HG03064 (cell line): ENCODE data around the gene NAALADL2.
A peak's percentile ranks its signal among the peaks of the same experiment; 100 is the strongest.
"Not testable (repeated sequence)": the region's sequence is repeated elsewhere in the genome, so short reads cannot be mapped to it uniquely, and the experiment has no call there.

Experiments
- ATAC-seq: cut with Tn5 transposase; IDR thresholded peaks from one replicate; pipeline ENCODE4 v1.9.1; 2021; ENCODE audit warnings: low read depth; ENCODE audit not compliant: unreplicated experiment

The NAALADL2 gene

DNA sequence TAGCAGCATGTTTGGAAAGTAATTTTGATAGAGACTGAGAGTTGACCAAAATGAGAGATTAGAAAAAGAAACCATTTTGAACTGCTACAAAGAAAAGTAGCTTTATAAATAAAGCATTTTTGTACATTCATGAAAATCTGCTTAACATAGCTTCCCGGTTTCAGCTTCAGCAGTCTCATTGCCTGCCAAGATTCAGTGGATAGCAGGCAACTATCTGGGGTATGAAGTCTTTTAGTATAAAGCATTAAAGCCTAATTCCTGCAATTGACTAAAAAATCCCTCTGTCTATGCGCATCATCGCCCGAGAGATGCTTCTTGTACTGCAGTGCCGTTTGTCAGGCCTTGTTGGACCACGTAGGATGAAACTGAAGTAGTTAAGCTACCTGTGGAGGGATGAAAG is 588.4 kb downstream of the NAALADL2 start:
- ATAC-seq = no peak

DNA sequence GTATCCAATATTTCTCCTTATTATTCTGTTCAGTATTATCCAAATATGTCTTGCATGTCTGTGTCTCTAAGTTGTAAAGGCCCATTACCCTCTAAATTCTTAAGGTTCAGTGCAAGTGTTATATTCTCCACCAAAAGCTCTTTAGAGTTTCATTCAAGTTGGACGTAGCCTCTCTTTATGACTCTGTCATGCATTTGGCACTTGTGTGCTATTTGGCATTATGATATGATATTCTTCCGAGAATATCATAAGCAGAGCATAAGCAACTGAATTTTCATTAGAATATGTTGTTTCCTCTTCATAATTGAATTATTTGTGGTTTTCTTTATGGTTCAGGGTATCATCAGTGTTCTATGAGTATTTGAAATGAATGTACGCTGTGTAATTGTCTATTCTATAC is 594.2 kb downstream of the NAALADL2 start:
- no peak for ATAC-seq

DNA sequence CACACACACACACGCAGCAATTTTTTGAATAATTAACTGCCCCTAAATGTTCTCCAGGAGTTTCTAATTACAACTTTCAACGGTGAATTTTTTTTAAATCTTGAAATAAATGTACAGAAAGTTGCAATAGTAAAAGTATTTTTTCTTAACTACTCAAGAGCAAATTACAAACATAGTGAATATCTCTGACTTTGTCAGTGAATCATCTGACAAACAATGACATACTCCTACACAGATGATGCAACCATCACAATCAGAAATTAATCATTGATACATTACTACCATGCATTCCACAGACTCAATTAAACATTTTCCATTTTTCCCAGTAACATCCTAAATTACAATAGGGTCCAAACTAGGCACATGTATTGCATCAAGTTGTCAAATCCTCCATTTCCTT is 597.3 kb downstream of the NAALADL2 start:
- no peak for ATAC-seq

DNA sequence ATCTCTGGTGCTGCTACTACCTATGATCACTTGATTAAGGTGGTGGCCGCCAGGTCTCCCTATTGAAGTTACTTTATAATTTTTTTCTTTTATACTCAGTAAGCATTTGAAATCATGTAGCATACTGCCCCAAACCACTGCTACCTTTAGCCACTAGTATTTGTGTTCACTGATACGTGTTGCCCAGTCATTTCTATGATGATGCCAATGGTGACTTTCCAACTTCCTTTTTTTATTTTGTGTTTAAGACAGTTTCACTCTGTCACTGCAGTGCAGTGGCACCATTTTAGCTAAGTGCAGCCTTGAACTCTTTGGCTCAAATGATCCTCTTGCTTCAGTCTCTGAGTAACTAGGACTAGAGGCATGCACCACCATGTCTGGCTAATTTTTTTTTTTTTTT is 598.2 kb downstream of the NAALADL2 start:
- no peak for ATAC-seq

DNA sequence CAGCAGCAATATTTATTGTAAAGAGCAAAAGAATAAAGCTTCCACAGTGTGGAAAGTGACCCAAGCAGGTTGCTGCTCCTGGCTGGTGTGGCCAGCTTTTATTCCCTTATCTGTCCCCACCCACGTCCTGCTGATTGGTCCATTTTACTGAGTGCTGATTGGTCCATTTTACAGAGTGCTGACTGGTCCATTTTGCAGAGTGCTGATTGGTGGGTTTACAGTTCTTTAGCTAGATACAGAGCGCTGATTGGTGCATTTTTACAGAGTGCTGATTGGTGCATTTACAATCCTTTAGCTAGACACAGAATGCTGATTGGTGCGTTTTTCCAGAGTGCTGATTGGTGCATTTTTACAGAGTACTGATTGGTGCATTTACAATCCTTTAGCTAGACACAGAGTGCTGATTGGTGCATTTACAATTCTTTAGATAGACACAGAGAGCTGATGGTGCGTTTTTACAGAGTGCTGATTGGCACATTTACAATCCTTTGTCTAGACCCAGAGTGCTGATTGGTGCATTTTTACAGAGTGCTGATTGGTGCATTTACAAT is 601.8 kb downstream of the NAALADL2 start:
- ATAC-seq = not testable (repeated sequence)

DNA sequence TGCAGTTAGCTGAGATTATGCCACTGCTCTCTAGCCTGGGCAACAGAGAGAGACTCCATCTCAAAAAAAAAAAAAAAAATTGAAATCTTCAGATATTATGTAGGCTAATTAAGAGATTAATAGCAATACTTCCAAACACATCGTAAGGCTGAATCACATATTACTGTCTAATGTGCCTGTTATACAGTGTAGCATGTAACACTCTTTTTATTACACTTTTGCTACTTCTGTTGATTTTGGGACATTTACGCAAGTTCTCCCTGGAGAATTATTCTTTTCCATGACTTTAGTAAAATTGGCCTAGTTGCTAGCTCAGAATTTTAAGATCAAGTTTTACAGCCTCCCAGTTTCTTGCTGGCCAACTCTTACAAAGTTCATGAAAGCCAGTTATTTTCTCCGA is 605.2 kb downstream of the NAALADL2 start:
- ATAC-seq = no peak

DNA sequence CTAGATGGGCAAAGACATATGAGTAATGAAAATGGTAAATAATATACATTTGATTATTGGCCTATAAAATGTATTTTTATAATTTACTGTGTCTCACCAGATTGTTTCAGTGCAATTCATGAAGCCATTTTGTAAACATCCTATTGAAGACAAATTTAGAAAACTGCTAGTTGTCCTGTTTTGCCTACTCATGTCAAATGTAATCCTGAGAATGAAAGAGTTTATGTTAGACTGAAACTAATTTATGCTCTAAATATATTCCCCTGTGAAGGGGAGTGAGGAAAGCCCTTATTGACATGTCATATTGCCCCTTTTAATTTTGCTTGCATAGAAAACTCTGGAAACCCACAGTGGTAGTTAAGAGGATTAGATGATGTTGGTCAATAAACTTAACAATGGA is 610.0 kb downstream of the NAALADL2 start:
- ATAC-seq = no peak

DNA sequence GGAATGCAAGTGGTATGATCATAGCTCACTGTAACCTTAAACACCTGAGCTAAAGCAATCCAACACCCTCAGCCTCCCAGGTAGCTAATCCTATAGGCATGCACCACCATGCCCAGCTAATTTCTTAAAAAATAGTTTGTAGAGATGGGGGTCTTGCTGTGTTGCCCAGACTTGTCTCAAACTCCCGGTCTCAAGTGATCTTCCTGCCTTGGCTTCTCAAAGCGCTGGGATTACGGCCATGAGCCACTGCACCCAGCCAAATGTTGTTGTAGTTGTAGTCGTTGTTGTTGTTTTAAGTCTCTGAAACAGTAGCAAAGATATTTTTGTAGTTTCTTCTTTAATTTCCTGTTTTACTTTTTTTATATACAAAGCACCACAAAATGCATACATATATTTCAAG is 616.6 kb downstream of the NAALADL2 start:
- no peak for ATAC-seq

DNA sequence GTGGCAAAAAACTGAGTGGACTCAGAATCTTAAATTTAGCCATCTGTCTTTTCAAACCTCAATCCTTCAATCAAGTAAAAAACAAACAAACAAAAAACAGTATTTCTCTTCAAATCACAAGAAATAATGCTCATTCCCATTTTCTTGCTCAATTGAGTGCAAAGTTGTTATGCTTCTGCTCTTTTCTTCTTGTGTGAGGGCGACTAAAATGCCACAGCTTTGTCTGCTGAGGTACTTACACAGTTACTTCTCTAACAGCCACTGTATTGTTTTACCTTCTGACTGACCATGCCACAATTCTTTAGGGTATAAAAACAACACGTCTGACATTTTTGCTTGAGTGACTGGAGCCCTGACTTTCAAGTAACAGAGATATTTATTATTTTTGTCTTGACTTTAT is 617.4 kb downstream of the NAALADL2 start:
- ATAC-seq = no peak

DNA sequence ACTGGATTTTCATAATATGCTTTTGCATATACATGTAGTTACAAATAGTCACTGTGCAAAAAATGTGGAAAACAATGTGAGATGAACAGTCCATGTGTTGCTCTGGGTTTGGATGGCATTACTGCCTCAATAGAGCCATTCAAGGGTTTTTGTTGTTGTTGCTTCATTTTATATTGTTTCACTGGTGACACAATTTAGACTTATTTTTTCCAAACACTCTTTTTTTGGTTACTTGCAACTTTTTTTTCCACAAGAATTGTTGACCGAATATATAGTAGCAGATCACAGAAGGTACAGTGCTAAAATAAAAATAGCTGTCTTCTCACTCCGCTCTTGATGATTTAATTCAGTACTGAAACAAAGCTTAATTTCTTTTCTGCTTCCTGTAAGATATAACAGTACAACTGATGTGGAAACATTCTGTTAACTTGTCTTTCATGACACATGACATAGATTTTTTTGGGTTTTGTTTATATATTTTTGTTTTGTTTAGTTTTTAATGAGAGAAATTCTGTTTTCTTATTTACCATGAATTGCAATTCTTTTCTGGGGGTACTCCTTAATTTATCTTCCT is 618.6 kb downstream of the NAALADL2 start:
- ATAC-seq = peak; percentile 97

DNA sequence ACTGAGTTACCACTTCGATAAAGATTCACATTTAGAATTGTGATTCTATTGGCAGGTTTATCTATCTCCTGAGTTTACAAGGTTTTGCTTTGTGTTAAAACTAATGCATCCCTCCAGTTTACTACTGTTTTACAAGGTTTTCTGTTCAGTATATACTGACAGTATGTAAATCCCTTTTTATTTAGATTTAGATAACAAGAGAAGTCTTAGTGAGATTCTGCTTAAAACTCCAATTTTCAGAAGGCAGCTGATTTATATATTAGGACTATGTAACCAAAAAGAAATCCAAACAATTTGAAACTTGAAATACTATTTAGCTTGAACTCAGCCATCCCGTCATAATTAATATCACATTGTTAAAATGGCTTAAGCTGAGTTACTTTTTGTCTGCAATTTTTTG is 619.2 kb downstream of the NAALADL2 start:
- ATAC-seq = no peak

DNA sequence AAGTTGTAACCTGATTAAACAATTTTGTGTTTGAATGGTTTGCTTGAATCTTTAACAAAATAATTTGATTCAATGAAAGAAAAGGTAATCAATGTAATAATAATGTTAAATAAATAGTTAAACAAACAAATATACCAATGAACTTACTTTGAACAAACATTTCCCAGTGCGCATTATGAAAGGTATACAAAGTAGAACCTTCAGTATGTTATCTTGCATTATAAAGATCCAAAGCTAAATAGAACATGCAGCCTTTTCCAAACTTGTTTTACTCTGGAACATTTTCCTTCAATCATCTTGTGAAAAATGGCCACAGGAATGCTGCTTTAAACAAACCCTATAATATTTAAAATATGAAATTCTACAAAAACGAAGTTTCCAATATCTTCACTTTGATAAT is 620.0 kb downstream of the NAALADL2 start:
- ATAC-seq = no peak

DNA sequence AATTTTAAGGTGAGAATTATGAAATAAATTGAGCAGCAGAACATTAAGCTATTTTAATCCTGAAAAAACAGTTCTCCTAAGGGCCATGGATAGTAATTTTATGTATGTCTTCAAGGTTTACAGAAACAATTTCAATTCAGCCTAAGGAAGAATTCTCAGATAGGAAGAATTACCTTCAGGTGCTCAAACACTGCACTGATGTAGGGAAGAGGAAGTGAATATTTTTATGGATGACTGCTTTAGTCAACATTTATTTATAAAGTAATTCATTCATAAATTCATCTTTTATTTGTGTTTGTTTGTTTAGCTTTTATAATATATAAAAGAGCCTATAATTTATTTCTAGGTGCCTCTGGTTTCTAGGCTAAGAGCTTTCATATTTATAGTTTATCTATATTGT is 620.7 kb downstream of the NAALADL2 start:
- ATAC-seq = no peak

DNA sequence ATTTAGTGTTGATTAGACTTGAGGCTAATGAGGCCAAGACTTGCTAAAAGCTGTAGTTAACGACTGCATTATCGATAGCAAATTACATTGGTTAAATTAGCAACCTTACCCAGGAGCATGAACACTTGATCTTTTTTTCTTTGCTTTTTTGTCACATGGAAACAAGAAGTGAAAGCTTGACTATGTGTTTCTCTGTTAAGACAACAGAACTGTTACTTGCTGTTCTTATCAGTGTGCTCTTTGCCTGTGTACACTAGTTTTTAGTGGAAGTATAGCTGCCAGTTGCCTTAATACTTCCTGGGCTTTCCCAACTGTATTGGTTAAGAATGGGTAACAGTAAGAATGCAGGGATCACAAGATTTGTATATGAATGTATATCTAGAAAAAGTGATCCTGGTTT is 625.5 kb downstream of the NAALADL2 start:
- ATAC-seq = no peak

DNA sequence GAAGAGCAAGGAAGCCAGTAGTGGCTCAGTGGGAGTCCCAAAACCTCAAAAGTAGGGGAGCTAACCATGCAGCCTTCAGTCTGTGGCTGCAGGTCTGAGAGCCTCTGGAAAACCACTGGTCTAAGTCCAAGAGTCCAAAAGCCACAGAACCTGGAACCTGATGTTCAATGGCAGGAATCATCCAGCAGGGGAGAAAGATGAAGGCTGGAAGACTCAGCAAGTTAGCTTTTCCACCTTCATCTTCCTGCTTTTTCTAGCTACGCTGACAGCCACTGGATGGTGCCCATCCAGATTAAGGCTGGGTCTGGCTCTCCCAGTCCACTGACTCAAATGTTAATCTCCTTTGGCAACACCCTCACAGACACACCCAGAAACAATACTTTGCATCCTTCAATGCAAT is 626.3 kb downstream of the NAALADL2 start:
- ATAC-seq = no peak

DNA sequence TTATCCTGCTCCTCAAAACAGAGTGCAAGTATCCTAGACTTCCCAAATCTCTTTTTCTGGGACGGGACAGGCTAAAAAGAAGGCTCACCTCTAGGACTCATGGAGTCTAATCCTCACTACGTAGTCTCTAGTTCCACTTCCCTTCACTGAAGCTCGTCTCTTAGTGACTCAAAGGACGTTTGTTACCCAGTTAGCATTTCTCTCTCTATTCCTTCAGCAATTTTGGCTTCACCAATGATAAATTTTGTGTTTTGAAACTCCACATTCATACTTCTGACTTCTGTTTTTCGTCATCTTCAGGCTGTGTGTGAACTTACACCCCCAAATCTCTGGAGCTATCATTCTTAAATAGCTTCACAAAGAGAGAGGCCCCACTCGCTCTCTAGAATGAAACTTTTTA is 627.1 kb downstream of the NAALADL2 start:
- ATAC-seq = peak; percentile 42

DNA sequence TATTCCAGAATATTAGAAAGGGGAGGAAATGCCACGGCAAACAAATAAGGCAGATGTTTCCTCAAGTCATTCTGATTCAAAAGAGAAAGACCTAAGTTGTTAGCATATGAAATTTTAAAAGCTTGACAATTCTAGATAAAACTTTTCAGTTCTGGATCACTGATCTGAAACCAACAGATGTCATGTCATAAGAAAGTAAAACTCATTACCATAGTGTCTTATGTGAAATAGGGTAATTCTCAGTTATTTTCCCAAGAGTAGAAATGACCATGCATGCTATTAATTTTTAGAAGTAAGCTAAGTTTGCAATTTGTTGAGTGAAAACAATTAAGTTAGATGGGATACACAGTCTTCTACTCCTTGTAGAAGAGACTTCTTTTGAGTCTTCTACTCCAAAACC is 630.3 kb downstream of the NAALADL2 start:
- peak; percentile 55 for ATAC-seq

DNA sequence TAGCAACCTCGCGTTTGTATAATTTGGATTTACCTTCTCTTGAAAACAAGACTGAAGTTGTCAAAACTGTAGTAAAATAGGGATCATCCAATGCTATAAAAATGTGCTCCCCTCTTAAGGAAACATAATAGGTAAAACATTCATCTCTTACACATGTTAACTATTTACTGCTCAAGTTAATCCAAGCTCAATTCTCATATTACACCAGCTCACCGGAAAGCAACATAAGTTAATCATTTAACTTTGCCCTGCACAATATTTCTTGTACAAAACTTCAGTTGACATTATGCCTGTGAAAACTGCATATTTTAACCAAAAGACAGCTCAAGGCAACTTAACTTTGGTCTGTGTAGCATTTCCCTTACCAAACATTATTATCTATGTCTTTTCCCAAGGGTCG is 634.2 kb downstream of the NAALADL2 start:
- no peak for ATAC-seq

DNA sequence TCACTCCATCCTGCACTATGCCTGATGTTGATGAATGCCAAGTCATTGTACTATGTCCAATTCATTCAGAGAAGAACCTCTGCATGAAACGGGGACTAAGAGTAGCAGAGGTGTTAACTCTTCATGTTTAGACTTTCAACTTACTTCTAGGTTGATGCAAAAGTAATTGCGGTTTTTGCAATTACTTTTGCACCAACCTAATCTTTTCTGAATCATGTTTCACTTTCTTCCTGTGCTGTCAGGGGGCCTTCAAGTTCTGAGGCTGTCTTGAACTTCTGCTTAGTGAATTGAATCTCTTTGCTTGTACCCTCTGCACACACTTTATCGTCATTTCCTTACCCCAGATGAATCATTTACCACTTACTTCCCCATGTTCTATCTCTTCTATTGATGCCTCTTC is 636.2 kb downstream of the NAALADL2 start:
- peak; percentile 86 for ATAC-seq

DNA sequence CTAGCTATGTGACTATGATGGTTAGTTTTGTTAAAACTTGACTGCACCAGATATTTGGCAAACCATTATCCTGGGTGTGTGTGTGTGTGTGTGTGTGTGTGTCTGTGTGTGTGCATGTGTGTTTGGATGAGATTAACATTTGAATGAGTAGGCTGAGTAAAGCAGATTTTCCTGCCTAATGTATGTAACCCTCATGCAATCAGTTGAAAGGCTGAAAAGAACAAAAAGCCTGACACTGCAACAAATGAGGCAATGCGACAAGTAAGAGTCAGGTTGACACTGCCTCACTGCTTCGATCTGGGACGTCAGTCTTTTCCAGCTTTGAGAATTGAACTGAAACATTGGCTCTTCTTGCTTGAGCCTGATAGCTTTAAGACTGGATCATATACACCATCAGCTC is 643.0 kb downstream of the NAALADL2 start:
- ATAC-seq = no peak

DNA sequence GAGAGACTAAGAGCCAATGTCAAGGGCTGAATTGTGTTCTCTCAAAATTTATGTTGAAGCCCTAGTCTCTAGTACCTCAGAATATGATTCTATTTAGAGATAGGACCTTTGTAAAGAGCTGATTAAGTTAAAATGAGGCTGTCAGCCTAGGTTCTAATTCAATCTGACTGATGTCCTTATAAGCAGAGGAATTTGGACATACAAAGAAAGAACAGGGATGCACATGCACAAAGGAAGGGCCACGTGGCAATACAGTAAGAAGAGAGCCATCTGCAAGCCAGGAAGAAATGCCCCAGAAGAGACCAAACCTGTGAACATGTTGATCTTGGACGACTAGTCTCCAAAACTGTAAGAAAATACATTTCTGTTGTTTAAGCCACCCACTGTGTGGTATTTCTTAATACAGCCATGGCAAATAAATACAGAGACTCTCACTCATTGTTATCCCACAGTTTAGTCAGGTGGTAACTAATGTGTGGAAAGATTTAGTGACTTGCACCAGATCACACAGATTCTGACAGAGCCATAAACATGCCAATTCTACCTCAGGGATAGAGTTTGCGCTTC is 652.2 kb downstream of the NAALADL2 start:
- ATAC-seq = no peak

DNA sequence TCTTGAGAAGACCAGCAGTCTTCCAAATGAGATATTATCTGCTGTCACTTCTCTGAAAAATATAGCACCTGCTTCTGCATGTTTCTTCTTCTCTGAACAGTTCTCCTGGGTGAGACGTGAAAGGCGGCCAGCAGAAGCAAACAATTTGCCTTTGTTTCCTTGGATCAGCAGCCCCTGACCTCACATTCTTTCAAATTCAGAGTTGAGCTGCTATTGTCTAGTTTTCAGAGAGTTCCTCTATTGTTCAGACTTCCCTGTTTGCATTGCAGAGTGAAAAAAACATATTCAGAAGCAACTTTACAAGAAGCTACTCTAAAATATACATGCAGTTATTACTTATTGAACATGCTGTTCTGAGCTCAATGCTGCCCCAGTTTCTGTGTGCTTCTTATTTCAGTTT is 653.6 kb downstream of the NAALADL2 start:
- ATAC-seq = no peak

DNA sequence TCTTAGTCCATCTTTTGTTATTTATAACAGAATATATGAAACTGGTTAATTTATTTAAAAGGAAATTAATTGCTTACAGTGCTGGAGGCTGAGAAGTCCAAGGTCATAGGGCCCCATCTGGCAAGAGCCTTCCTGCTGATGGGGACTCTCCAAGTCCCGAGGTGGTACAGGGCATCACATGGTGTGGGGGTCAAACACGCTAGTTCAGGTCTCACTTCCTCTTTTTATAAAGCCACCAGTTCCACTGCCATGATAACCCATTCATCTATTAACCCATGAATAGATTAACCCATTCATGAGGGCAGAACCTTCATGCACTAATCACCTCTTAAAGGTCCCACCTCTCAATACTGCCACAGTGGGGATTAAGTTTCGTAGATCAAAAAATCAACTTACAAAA is 659.3 kb downstream of the NAALADL2 start:
- ATAC-seq = no peak
